Trophoblast cell (in vitro differentiated cells and primary cell): Measurements from ENCODE around the gene CRYZL1.

Source experiments
- DNase-seq, 2 donors: peaks; one replicate each; pipeline ENCODE4 v3.0.0-alpha.2; 2016
- H2AFZ ChIP-seq: 2 replicates; pipeline ENCODE4 v1.6.1; 2013; ENCODE audit warnings: low read length, moderate library complexity, mild to moderate bottlenecking; ENCODE audit not compliant: insufficient read depth, poor library complexity
- H2AK5ac ChIP-seq: 2 replicates; pipeline ENCODE4 v1.6.1; 2013; ENCODE audit warnings: mild to moderate bottlenecking, low read length
- H2BK120ac ChIP-seq: 2 replicates; pipeline ENCODE4 v1.6.1; 2013; ENCODE audit warnings: low read length, mild to moderate bottlenecking, moderate library complexity; ENCODE audit not compliant: insufficient read depth, poor library complexity
- H2BK12ac ChIP-seq: 2 replicates; pipeline ENCODE4 v1.6.1; 2013; ENCODE audit warnings: mild to moderate bottlenecking, low read length, moderate library complexity
- H2BK5ac ChIP-seq: 2 replicates; pipeline ENCODE4 v1.6.1; 2013; ENCODE audit warnings: low read length, low read depth, moderate library complexity, mild to moderate bottlenecking; ENCODE audit not compliant: poor library complexity
- H3K14ac ChIP-seq: 2 replicates; pipeline ENCODE4 v1.6.1; 2013; ENCODE audit warnings: mild to moderate bottlenecking, low read length
- H3K18ac ChIP-seq: 2 replicates; pipeline ENCODE4 v1.6.1; 2013; ENCODE audit warnings: mild to moderate bottlenecking, low read length
- H3K23ac ChIP-seq: 2 replicates; pipeline ENCODE4 v1.6.1; 2013; ENCODE audit warnings: low read length
- H3K27ac ChIP-seq: 2 replicates; pipeline ENCODE4 v1.5.1; 2013; ENCODE audit warnings: low read depth, mild to moderate bottlenecking, inconsistent platforms, low read length, moderate library complexity
- H3K27me3 ChIP-seq: 2 replicates; pipeline ENCODE4 v1.6.1; 2013; ENCODE audit warnings: inconsistent platforms, mild to moderate bottlenecking, low read length, moderate library complexity; ENCODE audit not compliant: insufficient read depth
- H3K36me3 ChIP-seq, 2 experiments: 1 replicate in 1 of 2; 2 replicates in 1 of 2; pipeline ENCODE4 v1.6.1; 2013; ENCODE audit warnings: low read length in 2 of 2, mild to moderate bottlenecking in 2 of 2, moderate library complexity in 1 of 2; ENCODE audit not compliant: insufficient read depth in 2 of 2, control insufficient read depth in 1 of 2
- H3K4ac ChIP-seq: 2 replicates; pipeline ENCODE4 v1.6.1; 2013; ENCODE audit warnings: low read depth, mild to moderate bottlenecking, low read length, moderate library complexity
- H3K4me1 ChIP-seq, 2 experiments: 1 replicate in 1 of 2; 2 replicates in 1 of 2; pipeline ENCODE4 v1.6.1; 2013; ENCODE audit warnings: low read length in 2 of 2, mild to moderate bottlenecking in 2 of 2, moderate library complexity in 1 of 2; ENCODE audit not compliant: insufficient read depth in 2 of 2, control insufficient read depth in 1 of 2
- H3K4me2 ChIP-seq: 2 replicates; pipeline ENCODE4 v1.6.1; 2013; ENCODE audit warnings: inconsistent platforms, mild to moderate bottlenecking, low read length, moderate library complexity
- H3K4me3 ChIP-seq: 2 replicates; pipeline ENCODE4 v1.5.1; 2013; ENCODE audit warnings: mild to moderate bottlenecking, low read depth, low read length, inconsistent platforms
- H3K79me1 ChIP-seq: one replicate; pipeline ENCODE4 v1.6.1; 2013; ENCODE audit warnings: low read length
- H3K79me2 ChIP-seq: 2 replicates; pipeline ENCODE4 v1.6.1; 2013; ENCODE audit warnings: low read length, mild to moderate bottlenecking; ENCODE audit not compliant: control insufficient read depth, insufficient read depth, poor library complexity
- H3K9ac ChIP-seq: 2 replicates; pipeline ENCODE4 v1.6.1; 2013; ENCODE audit warnings: mild to moderate bottlenecking, low read length
- H3K9me3 ChIP-seq: 2 replicates; pipeline ENCODE4 v1.6.1; 2013; ENCODE audit warnings: low read depth, mild to moderate bottlenecking, control low read depth, inconsistent platforms, low read length; ENCODE audit not compliant: insufficient read depth
- H4K12ac ChIP-seq: 2 replicates; pipeline ENCODE4 v1.6.1; 2013; ENCODE audit warnings: low read depth, mild to moderate bottlenecking, low read length, moderate library complexity
- H4K8ac ChIP-seq: 2 replicates; pipeline ENCODE4 v1.6.1; 2013; ENCODE audit warnings: low read depth, mild to moderate bottlenecking, low read length, moderate library complexity
- H4K91ac ChIP-seq: one replicate; pipeline ENCODE4 v1.6.1; 2013; ENCODE audit warnings: low read depth, mild to moderate bottlenecking, low read length, moderate library complexity
- WGBS: extraction: QIAGEN DNeasy Blood & Tissue Kit; methylation state at CpG from one replicate; pipeline ENCODE4 v1.1.7; 2013; ENCODE audit warnings: missing lambda C conversion rate; ENCODE audit not compliant: insufficient read length, insufficient coverage; ENCODE audit errors: extremely low coverage; 5-methylcytosine and 5-hydroxymethylcytosine counted together

The CRYZL1 gene

GRCh38 chr21:33686386-33686785, 44.8 kb upstream of the CRYZL1 start:
- H3K9me3 ChIP-seq, result no peaks in the 10 kb centered on the region
- no peak overlapping the region for H4K91ac ChIP-seq
- H3K79me1 ChIP-seq, result peaks cover 4% of the 10 kb centered on the region
- no CpG with 5 or more reads among the region's 3 CpGs for WGBS
- H3K36me3 ChIP-seq, result no peaks in the 10 kb centered on the region
- no peak overlapping the region for H4K8ac ChIP-seq
- no peak overlapping the region for H3K23ac ChIP-seq
- H3K14ac ChIP-seq, result no peak overlapping the region
- H2BK120ac ChIP-seq, result peak overlapping the region; percentile 46
- peaks cover 8% of the 10 kb centered on the region for H3K79me2 ChIP-seq
- H2BK5ac ChIP-seq, result no peak overlapping the region
- H4K12ac ChIP-seq, result no peak overlapping the region
- H2AK5ac ChIP-seq, result no peak overlapping the region
- no peak overlapping the region for H2AFZ ChIP-seq
- no peak overlapping the region for H3K9ac ChIP-seq
- peak overlapping the region; percentile 71 for H3K18ac ChIP-seq
- peak overlapping the region; percentile 13 for H3K4me2 ChIP-seq
- no peak overlapping the region for H3K4me3 ChIP-seq
- H3K27me3 ChIP-seq, result no peaks in the 10 kb centered on the region
- H3K27ac ChIP-seq, result peak overlapping the region; percentile 6
- H3K4ac ChIP-seq, result peak overlapping the region; percentile 40
- no peak for DNase-seq
- H3K4me1 ChIP-seq, result peaks cover 8 to 14% of the 10 kb centered on the region in 2 experiments
- H2BK12ac ChIP-seq, result no peak overlapping the region

GRCh38 chr21:33685613-33686197, 44.2 kb upstream of the CRYZL1 start:
- no peak overlapping the region for H2BK12ac ChIP-seq
- H3K27ac ChIP-seq, result peak overlapping the region; percentile 19
- H3K18ac ChIP-seq, result no peak overlapping the region
- H3K23ac ChIP-seq, result no peak overlapping the region
- peaks cover 4% of the 10 kb centered on the region for H3K79me1 ChIP-seq
- peak in 1 of 2 donors; percentile 47 for DNase-seq
- H2BK5ac ChIP-seq, result no peak overlapping the region
- no peak overlapping the region for H3K4me2 ChIP-seq
- no peak overlapping the region for H3K4me3 ChIP-seq
- H3K79me2 ChIP-seq, result peaks cover 10% of the 10 kb centered on the region
- H3K4me1 ChIP-seq, result peaks cover 8 to 18% of the 10 kb centered on the region in 2 experiments
- H2AK5ac ChIP-seq, result no peak overlapping the region
- no peak overlapping the region for H3K14ac ChIP-seq
- no peak overlapping the region for H3K9ac ChIP-seq
- H3K27me3 ChIP-seq, result no peaks in the 10 kb centered on the region
- no peak overlapping the region for H4K91ac ChIP-seq
- H3K9me3 ChIP-seq, result no peaks in the 10 kb centered on the region
- no peak overlapping the region for H2AFZ ChIP-seq
- H4K8ac ChIP-seq, result no peak overlapping the region
- H3K36me3 ChIP-seq, result no peaks in the 10 kb centered on the region
- H2BK120ac ChIP-seq, result no peak overlapping the region
- no peak overlapping the region for H4K12ac ChIP-seq
- H3K4ac ChIP-seq, result no peak overlapping the region

- Histone ChIP-seq H3K9me3 (no peaks in the 10 kb centered on the region), H4K8ac (no peak overlapping the region), H3K27me3 (no peaks in the 10 kb centered on the region), H3K4ac (no peak overlapping the region), H4K91ac (no peak overlapping the region), H3K4me1 (peaks cover 8 to 18% of the 10 kb centered on the region in 2 experiments), H2AFZ (no peak overlapping the region), H3K9ac (no peak overlapping the region), H4K12ac (no peak overlapping the region), H3K18ac (no peak overlapping the region), H2BK12ac (no peak overlapping the region), H3K14ac (no peak overlapping the region), H3K27ac (peak overlapping the region; percentile 47), H3K36me3 (no peaks in the 10 kb centered on the region), H2BK5ac (no peak overlapping the region), H3K4me3 (no peak overlapping the region), H3K4me2 (peak overlapping the region; percentile 12), H3K23ac (no peak overlapping the region), H3K79me2 (peaks cover 11% of the 10 kb centered on the region), H2AK5ac (no peak overlapping the region), H2BK120ac (no peak overlapping the region), H3K79me1 (peaks cover 4% of the 10 kb centered on the region)
- peak in 1 of 2 donors; percentile 42 for DNase-seq
- no CpG with 5 or more reads among the region's 5 CpGs for WGBS
Observed at GRCh38 chr21:33684923-33685560, 43.5 kb upstream of the CRYZL1 start.

GRCh38 chr21:33684068-33684467, 42.5 kb upstream of the CRYZL1 start:
- no peak overlapping the region for H2BK5ac ChIP-seq
- no peak overlapping the region for H4K91ac ChIP-seq
- no peaks in the 10 kb centered on the region for H3K36me3 ChIP-seq
- no peak overlapping the region for H3K4me3 ChIP-seq
- no peak overlapping the region for H2AFZ ChIP-seq
- DNase-seq, result no peak
- H3K27ac ChIP-seq, result peak overlapping the region; percentile 81
- H3K4me2 ChIP-seq, result no peak overlapping the region
- H3K4ac ChIP-seq, result no peak overlapping the region
- no peak overlapping the region for H4K12ac ChIP-seq
- no peak overlapping the region for H4K8ac ChIP-seq
- peaks cover 4% of the 10 kb centered on the region for H3K79me1 ChIP-seq
- peaks cover 13% of the 10 kb centered on the region for H3K79me2 ChIP-seq
- no peaks in the 10 kb centered on the region for H3K27me3 ChIP-seq
- no CpG with 5 or more reads among the region's 2 CpGs for WGBS
- peak overlapping the region; percentile 91 for H2BK120ac ChIP-seq
- no peak overlapping the region for H2AK5ac ChIP-seq
- no peaks in the 10 kb centered on the region for H3K9me3 ChIP-seq
- H2BK12ac ChIP-seq, result no peak overlapping the region
- no peak overlapping the region for H3K9ac ChIP-seq
- H3K18ac ChIP-seq, result no peak overlapping the region
- no peak overlapping the region for H3K14ac ChIP-seq
- no peak overlapping the region for H3K23ac ChIP-seq
- H3K4me1 ChIP-seq, result peaks cover 8 to 18% of the 10 kb centered on the region in 2 experiments
